ENCODE results near the gene RASSF8. TPM values are rescaled to one million over a fixed set of nuclear protein-coding genes. Genes with fewer than 3 reads are reported as not detected.

Gene RASSF8
- total RNA-seq, 1 donor from 2014 or later, result 39.5 TPM

DNA sequence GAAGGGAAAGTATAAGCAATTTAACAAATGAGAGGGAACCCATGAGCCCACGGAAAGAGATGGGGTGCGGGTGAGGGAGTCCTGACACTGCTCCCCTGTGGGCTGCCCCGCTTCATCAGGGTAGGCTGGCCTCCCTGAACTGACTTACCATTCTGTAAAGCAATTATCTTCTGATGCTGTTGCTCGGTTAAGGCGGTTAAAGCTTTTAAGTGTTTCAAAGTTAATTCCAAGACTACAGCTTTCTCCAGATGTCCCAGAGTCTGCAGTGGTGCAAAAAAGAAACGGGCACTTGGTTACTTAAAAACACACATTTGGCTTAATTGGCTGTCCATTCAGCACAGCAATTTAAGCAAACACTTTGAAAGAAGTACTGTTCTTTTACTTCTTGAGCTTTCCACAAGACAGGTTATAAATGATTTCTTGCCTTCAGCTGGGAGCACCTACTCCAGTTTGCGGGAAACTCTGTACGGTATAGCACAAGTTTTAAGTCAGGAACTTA, 165.0 kb downstream of the RASSF8 start:
- Histone ChIP-seq H3K4me2 (ENCODE audit: low read length) (peak overlapping the region; percentile 95), H4K20me1 (ENCODE audit: insufficient read depth, low read length) (no peaks in the 10 kb centered on the region), H3K27ac (ENCODE audit: low read depth, low read length) (peak overlapping the region; percentile 67), H3K79me2 (ENCODE audit: insufficient read depth, low read length) (peaks cover 38% of the 10 kb centered on the region), H3K9me3 (ENCODE audit: insufficient read depth, low read depth, low read length) (no peaks in the 10 kb centered on the region), H2AFZ (ENCODE audit: low read depth, low read length) (peak overlapping the region; percentile 70), H3K36me3 (ENCODE audit: insufficient read depth, low read length) (no peaks in the 10 kb centered on the region), H3K4me1 (ENCODE audit: insufficient read depth, low read length) (peaks cover 31% of the 10 kb centered on the region), H3K27me3 (ENCODE audit: insufficient read depth, low read length) (peaks cover 8% of the 10 kb centered on the region), H3K9ac (ENCODE audit: low read length) (peak overlapping the region; percentile 84), H3K4me3 (ENCODE audit: insufficient read depth, low read depth, low read length) (peak overlapping the region; percentile 69)
- Mint-ChIP-seq H3K4me1 (ENCODE audit: low read depth, unreplicated experiment) (peaks cover 8% of the 10 kb centered on the region), H3K27me3 (ENCODE audit: low read depth, unreplicated experiment) (peaks cover 34% of the 10 kb centered on the region), H3K9me3 (ENCODE audit: unreplicated experiment) (no peaks in the 10 kb centered on the region), H3K4me3 (ENCODE audit: unreplicated experiment) (peak overlapping the region; percentile 88), H3K36me3 (ENCODE audit: low read depth, unreplicated experiment) (no peaks in the 10 kb centered on the region), H3K27ac (ENCODE audit: unreplicated experiment) (peak overlapping the region; percentile 94)
- FAIRE-seq (no peak), DNase-seq (ENCODE audit: low read depth) (no peak)
- TF ChIP-seq, protein P1, sequence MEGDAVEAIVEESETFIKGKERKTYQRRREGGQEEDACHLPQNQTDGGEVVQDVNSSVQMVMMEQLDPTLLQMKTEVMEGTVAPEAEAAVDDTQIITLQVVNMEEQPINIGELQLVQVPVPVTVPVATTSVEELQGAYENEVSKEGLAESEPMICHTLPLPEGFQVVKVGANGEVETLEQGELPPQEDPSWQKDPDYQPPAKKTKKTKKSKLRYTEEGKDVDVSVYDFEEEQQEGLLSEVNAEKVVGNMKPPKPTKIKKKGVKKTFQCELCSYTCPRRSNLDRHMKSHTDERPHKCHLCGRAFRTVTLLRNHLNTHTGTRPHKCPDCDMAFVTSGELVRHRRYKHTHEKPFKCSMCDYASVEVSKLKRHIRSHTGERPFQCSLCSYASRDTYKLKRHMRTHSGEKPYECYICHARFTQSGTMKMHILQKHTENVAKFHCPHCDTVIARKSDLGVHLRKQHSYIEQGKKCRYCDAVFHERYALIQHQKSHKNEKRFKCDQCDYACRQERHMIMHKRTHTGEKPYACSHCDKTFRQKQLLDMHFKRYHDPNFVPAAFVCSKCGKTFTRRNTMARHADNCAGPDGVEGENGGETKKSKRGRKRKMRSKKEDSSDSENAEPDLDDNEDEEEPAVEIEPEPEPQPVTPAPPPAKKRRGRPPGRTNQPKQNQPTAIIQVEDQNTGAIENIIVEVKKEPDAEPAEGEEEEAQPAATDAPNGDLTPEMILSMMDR (IDR thresholded peaks at IDR 0.05; ENCODE audit: insufficient read depth, low read depth, low read length), result no peak
- TF ChIP-seq EZH2 (IDR thresholded peaks at IDR 0.05; ENCODE audit: insufficient read depth, low read length), result peak; percentile 27

DNA sequence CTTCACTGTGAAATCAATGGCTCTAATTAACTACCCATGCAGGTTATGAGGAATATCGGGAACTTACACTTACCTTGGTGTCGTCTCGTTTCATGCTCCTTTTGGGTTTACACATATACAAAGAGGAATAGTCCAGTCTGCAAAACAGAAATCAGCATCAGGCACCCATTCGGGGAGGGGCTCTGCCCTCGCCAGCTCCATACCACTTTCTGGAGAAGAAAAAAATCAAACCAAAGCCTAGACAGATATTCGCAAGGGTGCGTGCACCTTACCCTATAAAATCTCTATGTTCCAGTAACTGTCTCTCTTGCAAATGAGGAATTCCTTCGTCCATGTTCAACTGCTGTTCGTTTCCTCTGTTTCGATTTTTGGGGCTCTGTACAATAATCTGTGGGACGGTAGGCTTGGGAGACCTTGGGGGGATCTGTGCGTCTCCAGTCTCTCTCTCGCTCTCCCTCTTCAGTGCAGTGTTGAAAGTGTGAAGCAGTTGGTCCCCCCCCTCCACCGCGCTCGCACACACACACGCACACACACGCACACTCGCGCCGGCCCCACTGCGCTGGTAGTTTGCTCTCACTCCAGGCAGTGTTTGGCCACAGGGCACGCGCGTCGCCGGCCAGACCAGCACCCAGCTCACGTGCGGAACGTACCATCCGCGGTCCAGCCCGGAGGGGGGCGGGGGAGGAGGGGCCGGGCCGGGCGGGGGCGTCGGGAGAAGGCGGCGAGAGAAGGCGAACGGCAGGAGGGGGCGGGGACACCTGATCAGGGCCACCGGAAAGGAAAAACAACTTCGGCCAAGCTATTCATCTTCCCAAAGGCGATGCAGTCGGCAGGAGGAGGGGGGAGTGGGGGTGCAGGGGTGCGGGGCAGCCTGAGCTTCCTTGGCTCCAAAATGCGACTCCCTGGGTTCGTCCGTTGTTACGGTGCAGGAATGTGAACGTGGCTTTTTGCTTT, 166.2 kb downstream of the RASSF8 start, which contains the start of gene BHLHE41:
TSS of gene BHLHE41 (minus strand) at position 592 of the 954 bp plus-strand sequence. CDS start at position 334, 258 bp downstream.
- Histone ChIP-seq H3K9ac (ENCODE audit: low read length) (peak within 1 kb of the TSS; percentile 94), H4K20me1 (ENCODE audit: insufficient read depth, low read length) (no peaks in the 10 kb centered on the region), H3K27me3 (ENCODE audit: insufficient read depth, low read length) (peaks cover 8% of the 10 kb centered on the region), H3K79me2 (ENCODE audit: insufficient read depth, low read length) (peaks cover 38% of the 10 kb centered on the region), H3K9me3 (ENCODE audit: insufficient read depth, low read depth, low read length) (no peaks in the 10 kb centered on the region), H2AFZ (ENCODE audit: low read depth, low read length) (peak within 1 kb of the TSS; percentile 89), H3K4me2 (ENCODE audit: low read length) (peak within 1 kb of the TSS; percentile 95), H3K4me3 (ENCODE audit: insufficient read depth, low read depth, low read length) (peak within 1 kb of the TSS; percentile 69), H3K36me3 (ENCODE audit: insufficient read depth, low read length) (no peaks in the 10 kb centered on the region), H3K27ac (ENCODE audit: low read depth, low read length) (peak within 1 kb of the TSS; percentile 84), H3K4me1 (ENCODE audit: insufficient read depth, low read length) (peaks cover 25% of the 10 kb centered on the region)
- DNase-seq (ENCODE audit: low read depth) (peak; percentile 76), FAIRE-seq (no peak)
- Mint-ChIP-seq H3K27me3 (ENCODE audit: low read depth, unreplicated experiment) (peaks cover 43% of the 10 kb centered on the region), H3K4me3 (ENCODE audit: unreplicated experiment) (peak within 1 kb of the TSS; percentile 91), H3K4me1 (ENCODE audit: low read depth, unreplicated experiment) (peaks cover 8% of the 10 kb centered on the region), H3K27ac (ENCODE audit: unreplicated experiment) (peak within 1 kb of the TSS; percentile 84), H3K9me3 (ENCODE audit: unreplicated experiment) (no peaks in the 10 kb centered on the region), H3K36me3 (ENCODE audit: low read depth, unreplicated experiment) (no peaks in the 10 kb centered on the region)
- TF ChIP-seq, protein P1 (IDR thresholded peaks at IDR 0.05; ENCODE audit: insufficient read depth, low read depth, low read length), result no peak
- TF ChIP-seq EZH2 (IDR thresholded peaks at IDR 0.05; ENCODE audit: insufficient read depth, low read length), result no peak
